Neural cell (in vitro differentiated cells): ENCODE results near the gene DENND4A. TPM values are rescaled to one million over a fixed set of nuclear protein-coding genes. Genes with fewer than 3 reads are reported as not detected.

ENCODE experiments used
- H2AFZ ChIP-seq: fragments of 200-600, 300-800 bp; sonication (generic), shearing (Covaris generic); 2 replicates; pipeline ENCODE4 v1.6.0; 2014; ENCODE audit warnings: low read depth, mild to moderate bottlenecking, antibody characterized with exemption, low read length, moderate library complexity
- H3F3A ChIP-seq: fragments of 200-600 bp; shearing (Covaris generic); 2 replicates; pipeline ENCODE4 v1.6.1; 2016; ENCODE audit warnings: mild to moderate bottlenecking, moderate library complexity, mixed read lengths, antibody characterized with exemption, low read length; ENCODE audit not compliant: insufficient read depth, poor library complexity, severe bottlenecking
- H3K27ac ChIP-seq: fragments of 200-600, 300-800 bp; sonication (generic), shearing (Covaris generic); 2 replicates; pipeline ENCODE4 v1.5.1; 2014; ENCODE audit warnings: mild to moderate bottlenecking, low read length, moderate library complexity
- H3K27me3 ChIP-seq: fragments of 300-800, 200-600 bp; sonication (generic), shearing (Covaris generic); 2 replicates; pipeline ENCODE4 v1.6.0; 2014; ENCODE audit warnings: mild to moderate bottlenecking, low read depth, low read length, moderate library complexity; ENCODE audit not compliant: insufficient read depth
- H3K36me3 ChIP-seq: fragments of 300-800, 200-600 bp; sonication (generic), shearing (Covaris generic); 2 replicates; pipeline ENCODE4 v1.5.1; 2014; ENCODE audit warnings: mild to moderate bottlenecking, antibody characterized with exemption, low read length, moderate library complexity; ENCODE audit not compliant: insufficient read depth
- H3K4me2 ChIP-seq: fragments of 300-800, 200-600 bp; sonication (generic), shearing (Covaris generic); 2 replicates; pipeline ENCODE4 v1.6.0; 2014; ENCODE audit warnings: mild to moderate bottlenecking, low read length
- H3K4me3 ChIP-seq: fragments of 300-800, 200-600 bp; sonication (generic), shearing (Covaris generic); 2 replicates; pipeline ENCODE4 v1.5.1; 2014; ENCODE audit warnings: mild to moderate bottlenecking, low read length, moderate library complexity
- H3K79me2 ChIP-seq: fragments of 200-600 bp; shearing (Covaris generic); replicated peaks from 2 replicates; pipeline ENCODE4 v1.6.0; 2014; ENCODE audit warnings: mild to moderate bottlenecking, low read length, moderate library complexity; ENCODE audit not compliant: insufficient read depth
- H3K9ac ChIP-seq: fragments of 300-800, 200-600 bp; sonication (generic), shearing (Covaris generic); 2 replicates; pipeline ENCODE4 v1.6.1; 2016; ENCODE audit warnings: mild to moderate bottlenecking, low read length, mixed read lengths
- H3K9me2 ChIP-seq: fragments of 200-600 bp; shearing (Covaris generic); 2 replicates; pipeline ENCODE4 v1.6.1; 2016; ENCODE audit warnings: mild to moderate bottlenecking, low read length, mixed read lengths; ENCODE audit not compliant: insufficient read depth
- H3K9me3 ChIP-seq: fragments of 200-600, 300-800 bp; sonication (generic), shearing (Covaris generic); 2 replicates; pipeline ENCODE4 v1.6.1; 2016; ENCODE audit warnings: mild to moderate bottlenecking, mixed run types, low read length, moderate library complexity, mixed read lengths
- H4K20me1 ChIP-seq: fragments of 200-600 bp; shearing (Covaris generic); 2 replicates; pipeline ENCODE4 v1.6.1; 2016; ENCODE audit warnings: mild to moderate bottlenecking, mixed run types; ENCODE audit not compliant: insufficient read depth
- EP300 ChIP-seq: fragments of 450-650 bp; conservative IDR thresholded peaks from 2 replicates; pipeline ENCODE4 v1.6.1; 2014; ENCODE audit warnings: antibody characterized with exemption, mild to moderate bottlenecking, moderate library complexity; ENCODE audit not compliant: poor library complexity, severe bottlenecking
- EZH2 ChIP-seq: fragments of 200-600, 300-800 bp; shearing (Covaris generic), sonication (generic); IDR thresholded peaks from 2 replicates; pipeline ENCODE4 v1.6.1; 2014; ENCODE audit warnings: antibody characterized with exemption, low read length, borderline replicate concordance, mild to moderate bottlenecking; ENCODE audit not compliant: insufficient read depth, poor library complexity, severe bottlenecking
- MXI1 ChIP-seq: fragments of 450-650 bp; conservative IDR thresholded peaks from 2 replicates; pipeline ENCODE4 v1.6.1; 2014; ENCODE audit warnings: antibody characterized with exemption, mild to moderate bottlenecking; ENCODE audit not compliant: poor library complexity, severe bottlenecking
- POLR2AphosphoS5 ChIP-seq: IDR thresholded peaks from 2 replicates; pipeline ENCODE4 v1.6.1; 2012
- RAD21 ChIP-seq: fragments of 450-650 bp; conservative IDR thresholded peaks from 2 replicates; pipeline ENCODE4 v1.6.1; 2014; ENCODE audit warnings: antibody characterized with exemption, mild to moderate bottlenecking, moderate library complexity
- SMC3 ChIP-seq: fragments of 450-650 bp; conservative IDR thresholded peaks from 2 replicates; pipeline ENCODE4 v1.6.1; 2014; ENCODE audit warnings: antibody characterized with exemption, mild to moderate bottlenecking, moderate library complexity; ENCODE audit not compliant: poor library complexity
- TAF1 ChIP-seq: IDR thresholded peaks from 2 replicates; pipeline ENCODE4 v1.6.1; 2012; ENCODE audit warnings: low read depth
- polyA plus RNA-seq: library from polyadenylated mRNA; depleted of rRNA; stranded (reverse); fragments of >200 nt; gene quantifications from 2 replicates; pipeline ENCODE4 v1.2.3, GENCODE V29; 2014
- TF ChIP-seq, protein P1 (sequence below): fragments of 450-650 bp; IDR thresholded peaks from 2 replicates; pipeline ENCODE4 v1.5.1; 2014; ENCODE audit warnings: antibody characterized with exemption, mild to moderate bottlenecking, moderate library complexity; ENCODE audit not compliant: poor library complexity, severe bottlenecking
- TF ChIP-seq, protein P2 (sequence below): IDR thresholded peaks from 2 replicates; pipeline ENCODE4 v1.6.1; 2012; ENCODE audit warnings: borderline replicate concordance

DENND4A gene
- polyA plus RNA-seq, 1 donor from 2014 or later = 7.5 TPM

DNA sequence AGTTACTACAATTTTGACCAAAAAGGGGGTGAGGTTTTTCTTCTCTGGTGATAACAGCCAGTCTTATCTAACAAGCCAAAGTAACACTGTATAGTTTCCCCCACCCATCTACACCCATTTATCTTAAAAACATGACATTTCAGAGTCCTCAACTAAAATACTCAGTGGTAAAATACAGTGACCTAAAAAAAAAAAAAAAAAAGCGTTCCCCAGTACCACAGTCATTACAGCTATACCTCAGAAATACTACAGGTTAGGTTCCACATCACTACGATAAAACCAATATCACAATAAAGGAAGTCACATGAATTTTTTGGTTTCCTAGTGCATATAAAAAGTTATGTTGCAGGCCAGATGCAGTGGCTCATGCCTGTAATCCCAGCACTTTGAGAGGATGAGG, 13.8 kb downstream of the DENND4A start:
- TF ChIP-seq, protein P1, sequence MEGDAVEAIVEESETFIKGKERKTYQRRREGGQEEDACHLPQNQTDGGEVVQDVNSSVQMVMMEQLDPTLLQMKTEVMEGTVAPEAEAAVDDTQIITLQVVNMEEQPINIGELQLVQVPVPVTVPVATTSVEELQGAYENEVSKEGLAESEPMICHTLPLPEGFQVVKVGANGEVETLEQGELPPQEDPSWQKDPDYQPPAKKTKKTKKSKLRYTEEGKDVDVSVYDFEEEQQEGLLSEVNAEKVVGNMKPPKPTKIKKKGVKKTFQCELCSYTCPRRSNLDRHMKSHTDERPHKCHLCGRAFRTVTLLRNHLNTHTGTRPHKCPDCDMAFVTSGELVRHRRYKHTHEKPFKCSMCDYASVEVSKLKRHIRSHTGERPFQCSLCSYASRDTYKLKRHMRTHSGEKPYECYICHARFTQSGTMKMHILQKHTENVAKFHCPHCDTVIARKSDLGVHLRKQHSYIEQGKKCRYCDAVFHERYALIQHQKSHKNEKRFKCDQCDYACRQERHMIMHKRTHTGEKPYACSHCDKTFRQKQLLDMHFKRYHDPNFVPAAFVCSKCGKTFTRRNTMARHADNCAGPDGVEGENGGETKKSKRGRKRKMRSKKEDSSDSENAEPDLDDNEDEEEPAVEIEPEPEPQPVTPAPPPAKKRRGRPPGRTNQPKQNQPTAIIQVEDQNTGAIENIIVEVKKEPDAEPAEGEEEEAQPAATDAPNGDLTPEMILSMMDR = no peak
- TF ChIP-seq SMC3 (no peak), EP300 (no peak), POLR2AphosphoS5 (no peak), EZH2 (no peak), MXI1 (no peak), RAD21 (no peak), TAF1 (no peak)
- TF ChIP-seq, protein P2, sequence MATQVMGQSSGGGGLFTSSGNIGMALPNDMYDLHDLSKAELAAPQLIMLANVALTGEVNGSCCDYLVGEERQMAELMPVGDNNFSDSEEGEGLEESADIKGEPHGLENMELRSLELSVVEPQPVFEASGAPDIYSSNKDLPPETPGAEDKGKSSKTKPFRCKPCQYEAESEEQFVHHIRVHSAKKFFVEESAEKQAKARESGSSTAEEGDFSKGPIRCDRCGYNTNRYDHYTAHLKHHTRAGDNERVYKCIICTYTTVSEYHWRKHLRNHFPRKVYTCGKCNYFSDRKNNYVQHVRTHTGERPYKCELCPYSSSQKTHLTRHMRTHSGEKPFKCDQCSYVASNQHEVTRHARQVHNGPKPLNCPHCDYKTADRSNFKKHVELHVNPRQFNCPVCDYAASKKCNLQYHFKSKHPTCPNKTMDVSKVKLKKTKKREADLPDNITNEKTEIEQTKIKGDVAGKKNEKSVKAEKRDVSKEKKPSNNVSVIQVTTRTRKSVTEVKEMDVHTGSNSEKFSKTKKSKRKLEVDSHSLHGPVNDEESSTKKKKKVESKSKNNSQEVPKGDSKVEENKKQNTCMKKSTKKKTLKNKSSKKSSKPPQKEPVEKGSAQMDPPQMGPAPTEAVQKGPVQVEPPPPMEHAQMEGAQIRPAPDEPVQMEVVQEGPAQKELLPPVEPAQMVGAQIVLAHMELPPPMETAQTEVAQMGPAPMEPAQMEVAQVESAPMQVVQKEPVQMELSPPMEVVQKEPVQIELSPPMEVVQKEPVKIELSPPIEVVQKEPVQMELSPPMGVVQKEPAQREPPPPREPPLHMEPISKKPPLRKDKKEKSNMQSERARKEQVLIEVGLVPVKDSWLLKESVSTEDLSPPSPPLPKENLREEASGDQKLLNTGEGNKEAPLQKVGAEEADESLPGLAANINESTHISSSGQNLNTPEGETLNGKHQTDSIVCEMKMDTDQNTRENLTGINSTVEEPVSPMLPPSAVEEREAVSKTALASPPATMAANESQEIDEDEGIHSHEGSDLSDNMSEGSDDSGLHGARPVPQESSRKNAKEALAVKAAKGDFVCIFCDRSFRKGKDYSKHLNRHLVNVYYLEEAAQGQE = no peak
- Histone ChIP-seq H3K27ac (no peak overlapping the region), H3K4me2 (no peak overlapping the region)

DNA sequence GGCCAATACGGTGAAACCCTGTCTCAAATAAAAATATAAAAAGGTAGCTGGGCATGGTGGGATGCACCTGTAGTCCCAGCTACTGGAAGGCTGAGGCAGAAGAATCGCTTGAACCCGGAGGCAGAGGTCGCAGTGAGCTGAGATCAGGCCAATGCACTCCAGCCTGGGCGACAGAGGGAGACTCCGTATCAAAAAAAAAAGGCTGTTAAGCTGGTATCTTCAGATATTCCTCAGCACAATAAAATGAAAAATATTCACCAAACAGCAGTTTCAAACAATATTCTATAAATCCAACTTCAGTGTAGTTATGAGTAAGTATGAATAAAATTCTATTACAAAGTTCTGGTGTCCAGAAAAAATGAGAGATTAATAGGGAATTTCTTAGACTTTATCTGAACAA, 14.2 kb downstream of the DENND4A start:
- TF ChIP-seq POLR2AphosphoS5 (no peak), EZH2 (no peak), SMC3 (no peak), EP300 (no peak), TAF1 (no peak), RAD21 (no peak), MXI1 (no peak)
- TF ChIP-seq, protein P1 = no peak
- TF ChIP-seq, protein P2 = no peak
- no peaks in the 10 kb centered on the region for H3F3A ChIP-seq
- no peaks in the 10 kb centered on the region for H4K20me1 ChIP-seq
- H2AFZ ChIP-seq = no peak overlapping the region
- H3K27me3 ChIP-seq = no peaks in the 10 kb centered on the region
- H3K9ac ChIP-seq = no peak overlapping the region
- no peaks in the 10 kb centered on the region for H3K9me3 ChIP-seq
- H3K36me3 ChIP-seq = no peaks in the 10 kb centered on the region
- H3K9me2 ChIP-seq = no peaks in the 10 kb centered on the region
- no peak overlapping the region for H3K4me2 ChIP-seq
- no peaks in the 10 kb centered on the region for H3K79me2 ChIP-seq
- no peak overlapping the region for H3K27ac ChIP-seq
- H3K4me3 ChIP-seq = no peak overlapping the region

More for the DNA sequence above, 13.8 kb downstream of the DENND4A start:
- Histone ChIP-seq H3K27me3 (no peaks in the 10 kb centered on the region), H3K9ac (no peak overlapping the region), H3K9me2 (no peaks in the 10 kb centered on the region), H3K36me3 (no peaks in the 10 kb centered on the region), H2AFZ (no peak overlapping the region), H3K79me2 (peaks cover 2% of the 10 kb centered on the region), H3K4me3 (no peak overlapping the region), H3K9me3 (no peaks in the 10 kb centered on the region), H3F3A (no peaks in the 10 kb centered on the region), H4K20me1 (no peaks in the 10 kb centered on the region)
